ENCODE measurements around the gene SCAPER. TPM values are rescaled to one million over a fixed set of nuclear protein-coding genes. Genes with fewer than 3 reads are reported as not detected.
"Not testable (repeated sequence)": the region's sequence is repeated elsewhere in the genome, so short reads cannot be mapped to it uniquely, and the experiment has no call there.

SCAPER gene
- total RNA-seq, 1 donor from 2014 or later = 20.8 TPM

DNA sequence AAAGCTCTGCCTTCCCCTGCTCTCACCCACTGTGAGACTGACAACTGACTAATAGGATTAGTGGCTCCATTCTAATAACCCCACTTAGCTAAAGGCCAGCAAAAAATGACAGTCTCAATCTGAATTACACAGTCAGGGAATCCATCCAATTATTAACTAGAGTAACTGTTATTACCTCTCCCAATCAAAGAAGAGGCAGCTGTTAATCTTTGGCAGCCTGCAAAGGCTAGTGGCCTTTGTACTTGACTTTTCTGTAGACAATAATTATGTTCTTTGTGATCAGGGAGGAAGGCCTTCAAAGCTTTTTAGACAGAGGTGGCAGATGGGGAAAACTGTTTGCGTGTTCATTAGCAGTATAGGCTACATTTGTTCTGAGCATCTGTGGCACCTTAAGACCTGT is 390.9 kb downstream of the SCAPER start:
- Histone ChIP-seq H3K27me3 (ENCODE audit: control insufficient read depth, insufficient read depth, low read length) (no peaks in the 10 kb centered on the region), H3K4me3 (ENCODE audit: low read depth, low read length) (no peak overlapping the region), H3K36me3 (ENCODE audit: control insufficient read depth, insufficient read depth, low read length) (no peaks in the 10 kb centered on the region)
- no peak for DNase-seq (ENCODE audit: low read depth)
- no peak for TF ChIP-seq CTCF (IDR thresholded peaks at IDR 0.05; ENCODE audit: insufficient read depth, low read length, poor library complexity, severe bottlenecking)

- Histone ChIP-seq H3K27me3 (ENCODE audit: control insufficient read depth, insufficient read depth, low read length) (no peaks in the 10 kb centered on the region), H3K36me3 (ENCODE audit: control insufficient read depth, insufficient read depth, low read length) (no peaks in the 10 kb centered on the region), H3K4me3 (ENCODE audit: low read depth, low read length) (no peak overlapping the region)
- TF ChIP-seq CTCF (IDR thresholded peaks at IDR 0.05; ENCODE audit: insufficient read depth, low read length, poor library complexity, severe bottlenecking) = no peak
- no peak for DNase-seq (ENCODE audit: low read depth)
Observed at GRCh38 chr15:76512971-76513370, 392.2 kb downstream of the SCAPER start.

- not testable (repeated sequence) for H3K4me3 ChIP-seq (ENCODE audit: low read depth, low read length); H3K27me3 ChIP-seq (ENCODE audit: control insufficient read depth, insufficient read depth, low read length); H3K36me3 ChIP-seq (ENCODE audit: control insufficient read depth, insufficient read depth, low read length); DNase-seq (ENCODE audit: low read depth)
Observed at GRCh38 chr15:76510663-76511062, 394.5 kb downstream of the SCAPER start.

GRCh38 chr15:76503804-76504203 is 401.3 kb downstream of the SCAPER start:
- Histone ChIP-seq H3K27me3 (ENCODE audit: control insufficient read depth, insufficient read depth, low read length) (no peaks in the 10 kb centered on the region), H3K36me3 (ENCODE audit: control insufficient read depth, insufficient read depth, low read length) (no peaks in the 10 kb centered on the region), H3K4me3 (ENCODE audit: low read depth, low read length) (no peak overlapping the region)
- no peak for DNase-seq (ENCODE audit: low read depth)
- TF ChIP-seq CTCF (IDR thresholded peaks at IDR 0.05; ENCODE audit: insufficient read depth, low read length, poor library complexity, severe bottlenecking) = no peak

DNA sequence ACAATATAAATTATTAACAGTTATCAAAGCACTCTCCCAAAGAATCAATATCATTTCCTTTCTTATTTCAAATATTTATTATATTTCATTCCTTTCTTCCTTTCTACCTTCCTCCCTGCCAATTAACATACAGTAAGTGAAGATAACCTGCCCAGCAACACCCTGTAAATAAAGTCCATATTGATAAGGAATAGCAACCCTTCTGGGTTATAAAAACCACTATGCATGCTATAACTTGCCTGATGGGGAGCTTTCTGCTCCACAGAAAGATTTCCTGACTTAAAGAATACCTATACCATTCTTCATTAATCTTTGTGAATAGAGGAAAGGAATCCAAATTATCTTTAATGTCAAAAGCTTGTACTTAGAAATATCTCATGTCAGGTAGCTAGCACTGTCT is 402.0 kb downstream of the SCAPER start:
- no peak overlapping the region for H3K4me3 ChIP-seq (ENCODE audit: low read depth, low read length)
- H3K27me3 ChIP-seq (ENCODE audit: control insufficient read depth, insufficient read depth, low read length) = no peaks in the 10 kb centered on the region
- DNase-seq (ENCODE audit: low read depth) = no peak
- no peak for TF ChIP-seq CTCF (IDR thresholded peaks at IDR 0.05; ENCODE audit: insufficient read depth, low read length, poor library complexity, severe bottlenecking)
- H3K36me3 ChIP-seq (ENCODE audit: control insufficient read depth, insufficient read depth, low read length) = no peaks in the 10 kb centered on the region

DNA sequence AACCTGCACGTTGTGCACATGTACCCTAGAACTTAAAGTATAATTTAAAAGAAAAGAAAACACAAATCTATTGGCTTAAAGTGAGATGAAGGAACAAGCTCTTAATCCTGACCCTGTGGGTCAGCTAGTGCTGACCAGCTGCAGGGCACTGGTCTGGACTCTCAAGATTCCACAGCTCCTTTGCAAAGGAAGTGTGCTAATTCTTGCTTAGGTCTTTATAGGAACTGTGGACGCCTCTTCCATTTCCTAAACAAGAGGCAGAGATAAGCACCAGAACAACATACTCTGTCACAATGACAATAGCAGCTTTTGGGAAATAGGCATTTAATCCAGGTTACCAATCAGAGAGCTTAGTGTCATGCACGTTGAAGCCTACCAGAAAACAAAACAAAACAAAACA is 402.5 kb downstream of the SCAPER start:
- Histone ChIP-seq H3K36me3 (ENCODE audit: control insufficient read depth, insufficient read depth, low read length) (no peaks in the 10 kb centered on the region), H3K27me3 (ENCODE audit: control insufficient read depth, insufficient read depth, low read length) (no peaks in the 10 kb centered on the region), H3K4me3 (ENCODE audit: low read depth, low read length) (no peak overlapping the region)
- TF ChIP-seq CTCF (IDR thresholded peaks at IDR 0.05; ENCODE audit: insufficient read depth, low read length, poor library complexity, severe bottlenecking) = no peak
- DNase-seq (ENCODE audit: low read depth) = no peak

- not testable (repeated sequence) for H3K4me3 ChIP-seq (ENCODE audit: low read depth, low read length); H3K36me3 ChIP-seq (ENCODE audit: control insufficient read depth, insufficient read depth, low read length); H3K27me3 ChIP-seq (ENCODE audit: control insufficient read depth, insufficient read depth, low read length); DNase-seq (ENCODE audit: low read depth)
Observed at GRCh38 chr15:76502185-76502584, 403.0 kb downstream of the SCAPER start.

Data from kidney epithelial cell (primary cell).